HG02840 (cell line): Measurements from ENCODE around the gene STRIP2.
"Not testable (repeated sequence)": the region's sequence is repeated elsewhere in the genome, so short reads cannot be mapped to it uniquely, and the experiment has no call there.

Experiments
- ATAC-seq: cut with Tn5 transposase; IDR thresholded peaks from one replicate; pipeline ENCODE4 v1.9.1; 2021; ENCODE audit warnings: mild to moderate bottlenecking, moderate library complexity, moderate number of reproducible peaks; ENCODE audit not compliant: unreplicated experiment, low FRiP score

The STRIP2 gene

DNA sequence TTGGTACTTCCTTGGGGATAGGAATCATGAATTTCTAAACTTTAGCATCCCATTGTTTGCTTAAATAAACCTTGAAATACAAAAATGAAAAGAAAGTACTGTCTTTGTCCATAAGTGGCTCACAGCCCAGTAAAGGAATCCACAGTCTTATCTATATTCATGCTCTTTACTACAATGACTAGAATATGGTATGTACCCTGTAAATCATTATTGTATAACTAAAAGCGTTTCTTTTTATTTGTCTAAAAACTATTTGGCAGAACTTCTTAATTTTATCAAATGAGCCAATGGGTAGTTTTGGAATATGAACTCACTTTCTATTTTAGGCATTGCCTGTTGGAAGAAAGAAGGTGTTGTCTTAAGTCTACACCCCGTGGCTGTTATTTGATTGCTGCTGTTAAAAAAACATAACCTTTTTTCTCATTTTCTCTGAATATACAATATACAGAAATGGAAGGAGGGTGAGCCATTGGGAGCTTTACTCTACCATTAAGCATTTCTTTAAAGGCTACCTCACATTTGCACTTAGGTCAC is 12.4 kb upstream of the STRIP2 start:
- no peak for ATAC-seq

DNA sequence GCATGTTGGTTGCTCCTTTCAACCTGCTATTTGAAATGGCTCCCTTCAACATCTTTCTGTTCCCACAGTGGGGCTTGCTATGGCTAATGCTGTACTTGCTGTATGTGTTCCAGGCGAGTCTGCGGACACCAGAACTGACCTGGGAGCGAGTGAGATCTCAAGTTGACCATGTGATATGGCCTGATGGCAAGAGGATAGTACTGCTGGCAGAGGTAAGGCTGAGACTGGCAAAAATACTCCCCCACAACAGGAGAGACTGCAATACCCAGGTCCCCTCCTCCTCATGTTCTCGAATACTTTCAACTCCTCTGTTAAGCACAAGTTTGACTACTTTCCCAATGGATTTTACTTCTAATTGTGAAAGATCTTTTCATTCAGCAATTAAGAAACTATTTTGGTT is 11.5 kb upstream of the STRIP2 start:
- no peak for ATAC-seq

DNA sequence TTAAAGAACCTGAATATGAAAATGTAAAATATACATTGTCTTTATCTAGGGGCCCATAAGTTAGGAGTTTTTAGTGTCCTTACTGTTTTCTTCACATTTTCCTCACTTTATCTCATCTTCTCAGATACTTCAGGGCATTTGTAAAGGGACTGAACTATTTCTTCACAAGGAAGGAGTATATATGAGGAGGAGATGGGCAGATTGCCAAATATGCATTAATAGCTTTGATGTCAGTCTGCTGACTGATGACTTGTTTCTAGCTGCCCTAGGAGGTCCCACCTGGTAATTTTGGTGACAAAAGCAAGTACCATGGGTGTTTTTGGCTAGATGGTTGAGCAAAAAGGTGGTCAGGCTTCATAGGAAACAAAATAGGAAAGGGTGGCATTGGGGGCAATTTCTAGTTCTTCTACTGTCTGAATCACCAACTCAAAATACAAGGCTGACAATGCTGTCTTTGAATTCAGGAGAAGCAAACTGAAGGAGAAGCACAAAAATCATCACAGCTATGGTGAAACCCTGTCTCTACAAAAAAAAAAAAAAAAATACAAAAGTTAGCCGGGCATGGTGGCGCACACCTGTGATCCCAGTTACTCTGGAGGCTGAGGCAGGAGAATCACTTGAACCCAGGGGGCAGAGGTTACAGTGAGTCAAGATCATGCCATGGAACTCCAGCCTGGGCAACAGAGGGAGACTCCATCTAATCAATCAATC is 10.4 kb upstream of the STRIP2 start:
- ATAC-seq = no peak

DNA sequence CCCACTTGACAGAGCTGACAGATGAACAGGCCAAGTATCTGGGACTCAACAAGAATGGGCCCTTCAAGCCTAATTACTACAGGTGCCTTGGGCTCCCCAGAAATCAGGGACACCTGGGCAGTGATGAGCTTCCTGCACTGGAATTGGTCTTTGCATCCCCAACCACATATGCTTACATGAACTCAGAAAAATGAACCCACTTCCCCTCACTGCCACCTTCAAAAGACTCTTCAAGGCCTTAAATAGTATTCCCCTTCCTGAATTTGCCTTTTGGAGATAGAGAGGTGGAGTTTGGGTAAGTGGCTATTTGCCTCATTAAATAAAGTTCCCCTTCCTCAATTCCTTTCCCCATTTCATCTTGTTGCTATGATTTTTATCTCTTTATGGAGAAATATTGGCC is 7.8 kb upstream of the STRIP2 start:
- no peak for ATAC-seq

DNA sequence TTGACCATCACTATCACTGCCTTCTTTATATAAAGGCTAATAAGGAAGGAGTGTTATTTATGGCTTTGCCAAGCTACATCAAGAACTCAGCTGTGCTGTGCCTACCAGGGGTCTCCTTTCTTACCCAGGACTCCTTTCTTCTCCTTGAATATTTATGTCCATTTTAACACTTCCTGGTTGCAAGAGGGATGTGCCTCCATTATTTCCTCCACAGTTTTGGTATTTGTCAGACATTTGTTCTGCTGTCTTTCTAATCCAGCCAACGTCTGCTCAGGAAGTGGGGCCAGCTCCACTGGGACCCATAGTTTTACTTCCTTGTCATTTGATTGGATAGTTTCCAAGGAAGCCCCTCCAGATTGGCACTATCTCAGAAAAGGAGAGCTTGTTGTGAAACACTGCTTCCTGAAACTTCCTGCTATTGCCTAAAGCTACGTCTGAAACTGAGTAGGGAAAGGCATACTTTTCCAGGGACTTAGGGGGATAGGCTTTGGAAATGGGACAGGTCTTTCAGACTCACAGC is 6.6 kb upstream of the STRIP2 start:
- ATAC-seq = no peak

DNA sequence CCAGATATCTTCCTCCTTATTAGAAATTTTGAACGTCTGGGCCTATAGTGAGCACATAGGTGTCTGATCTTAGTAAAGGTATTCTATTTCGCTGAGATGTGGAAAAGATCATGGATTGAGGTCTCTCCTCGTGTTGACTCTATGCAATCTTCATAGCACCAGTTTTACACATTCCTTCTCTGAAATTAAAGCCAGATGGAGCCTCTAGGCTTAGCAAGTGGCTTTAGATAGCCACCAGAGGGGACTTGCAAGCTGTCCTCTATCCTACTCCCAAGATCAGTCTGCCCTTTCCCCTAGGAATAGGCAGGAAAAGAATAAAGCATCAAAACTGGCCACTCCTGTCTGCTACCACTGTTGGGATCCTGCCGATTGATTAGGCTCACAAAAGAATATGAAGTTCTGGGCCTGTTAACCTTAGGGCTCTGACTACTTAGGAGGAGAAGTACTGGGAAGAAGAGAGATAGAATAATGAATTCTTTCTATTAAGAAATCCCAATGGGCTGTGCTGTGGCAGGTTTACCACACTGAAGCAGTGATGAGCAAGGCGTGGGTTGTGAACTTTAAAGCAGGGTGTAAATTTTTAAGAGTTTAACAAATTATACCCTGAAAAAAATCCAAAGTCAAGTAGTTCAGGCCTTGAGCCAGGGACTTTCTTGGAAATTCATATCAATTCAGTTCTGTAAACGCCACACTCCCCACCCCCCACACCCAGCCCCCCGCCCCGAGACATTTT is 2.2 kb upstream of the STRIP2 start:
- ATAC-seq = no peak

DNA sequence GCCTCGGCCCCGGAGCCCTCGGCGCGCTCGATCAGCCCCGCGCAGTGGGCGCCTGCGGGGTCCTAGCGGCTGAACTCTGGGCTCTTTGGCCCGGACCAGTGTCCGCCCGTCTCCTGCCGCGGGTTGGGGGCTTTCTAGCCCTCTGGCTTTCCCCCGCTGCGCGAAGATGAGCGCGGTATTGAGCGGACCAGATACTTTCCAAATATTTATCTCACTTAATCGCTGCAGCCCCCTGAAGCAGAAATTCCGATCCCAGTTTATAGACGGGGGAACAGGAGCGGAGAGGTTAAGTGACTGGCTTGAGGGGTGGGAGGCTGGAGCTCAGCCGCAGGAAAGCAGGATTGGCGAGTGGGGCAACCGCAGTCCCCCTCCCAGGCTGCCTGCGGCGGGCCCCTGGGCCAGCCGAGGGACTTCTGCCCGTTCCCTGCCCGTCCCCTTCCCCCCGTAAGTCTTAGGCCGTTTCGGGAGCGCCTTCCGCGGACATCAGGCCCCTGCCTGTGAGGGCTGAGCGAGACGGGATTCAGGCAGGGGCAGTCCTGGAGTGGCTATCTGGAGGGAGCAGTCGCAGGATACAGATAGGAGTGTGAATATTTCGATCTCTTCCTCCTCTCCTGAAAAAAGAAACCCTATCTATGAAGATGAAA is 565 bp downstream of the STRIP2 start:
- ATAC-seq = no peak

DNA sequence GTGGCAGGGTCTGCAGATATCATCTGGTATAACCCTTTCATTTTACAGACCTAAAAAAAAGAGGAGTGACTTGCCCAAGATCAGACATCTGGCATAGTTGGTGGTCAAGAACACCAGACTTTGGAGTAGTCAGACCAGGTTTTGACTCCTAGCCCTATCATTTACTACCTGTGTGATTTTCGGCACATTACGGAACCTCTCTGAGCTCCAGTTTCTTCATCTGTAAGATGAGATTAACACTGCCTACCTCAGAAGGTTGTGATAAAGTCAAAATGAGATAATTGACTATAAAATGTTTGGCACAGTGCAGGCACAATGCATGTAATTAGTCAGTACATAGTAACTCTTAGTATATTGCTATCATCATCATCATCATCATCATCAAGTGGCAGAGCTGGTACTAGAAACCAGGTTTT is 1.2 kb downstream of the STRIP2 start:
- no peak for ATAC-seq

DNA sequence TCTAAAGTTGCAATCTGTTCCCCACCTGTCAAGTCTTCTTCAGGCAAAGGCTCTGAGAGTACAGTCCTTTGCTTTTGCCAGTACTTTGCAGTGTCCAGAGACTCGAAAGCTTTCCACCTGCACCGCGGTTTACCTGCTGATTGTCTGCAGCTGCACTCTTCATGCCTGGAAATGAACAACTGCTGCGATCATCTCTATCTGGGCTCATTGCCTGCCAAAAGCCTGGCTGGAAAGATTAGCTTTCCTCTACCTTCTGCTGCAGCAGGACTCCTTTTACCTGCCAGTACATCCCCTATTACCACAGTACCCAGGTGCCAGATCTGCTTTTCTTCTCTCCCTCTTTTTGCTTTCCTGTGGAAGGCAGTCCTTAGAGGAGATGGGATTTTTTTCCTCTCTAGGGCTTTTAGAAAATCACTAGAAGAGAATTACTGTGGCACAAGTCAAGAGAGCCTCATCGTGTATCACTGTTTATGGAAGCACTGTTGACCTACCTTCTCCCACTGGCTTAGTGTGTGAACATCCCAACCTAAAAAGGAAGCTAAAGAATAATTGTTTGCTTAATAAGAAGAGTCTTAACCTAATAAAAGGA is 2.2 kb downstream of the STRIP2 start:
- ATAC-seq = no peak

DNA sequence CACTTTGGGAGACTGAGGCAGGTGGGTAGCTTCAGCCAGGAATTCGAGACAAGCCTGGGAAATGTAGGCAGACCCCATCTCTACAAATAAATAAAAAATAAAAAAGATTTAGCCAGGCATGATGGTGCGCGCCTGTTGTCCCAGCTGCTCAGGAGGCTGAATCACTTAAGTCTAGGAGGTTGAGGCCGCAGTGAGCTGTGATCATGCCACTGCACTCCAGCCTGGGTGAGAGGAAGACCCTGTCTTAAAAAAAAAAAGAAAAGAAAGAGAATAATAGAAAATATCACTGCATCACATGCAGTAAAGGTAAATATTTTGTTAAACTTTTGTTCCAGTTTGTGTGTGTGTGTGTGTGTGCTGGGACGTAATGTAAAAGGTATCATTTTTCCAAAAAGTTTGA is 3.0 kb downstream of the STRIP2 start:
- ATAC-seq = no peak

DNA sequence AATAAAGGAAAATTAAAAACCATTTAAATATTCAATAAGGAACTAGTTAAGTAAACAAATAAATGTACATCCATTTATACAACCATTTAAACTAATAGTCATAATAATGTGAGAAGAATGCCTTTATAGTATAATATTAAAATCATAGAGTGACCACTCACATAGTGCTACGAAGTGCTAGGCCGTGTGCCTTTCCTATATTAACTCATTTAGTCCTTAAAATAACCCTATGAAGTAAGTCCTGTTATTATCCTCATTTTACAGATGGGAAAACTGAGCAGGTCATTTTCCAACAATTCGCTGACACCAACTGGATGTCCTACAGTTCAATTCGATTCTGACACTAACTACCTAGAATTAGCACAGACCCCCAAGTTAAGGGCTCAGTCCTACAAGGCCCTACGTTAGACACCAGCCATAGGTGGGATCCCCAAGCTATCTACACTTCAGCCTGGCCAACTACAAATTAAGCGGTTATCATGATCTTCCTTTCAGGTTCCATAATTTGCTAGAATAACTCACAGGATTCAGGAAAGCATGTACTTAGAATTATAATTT is 4.1 kb downstream of the STRIP2 start:
- no peak for ATAC-seq

DNA sequence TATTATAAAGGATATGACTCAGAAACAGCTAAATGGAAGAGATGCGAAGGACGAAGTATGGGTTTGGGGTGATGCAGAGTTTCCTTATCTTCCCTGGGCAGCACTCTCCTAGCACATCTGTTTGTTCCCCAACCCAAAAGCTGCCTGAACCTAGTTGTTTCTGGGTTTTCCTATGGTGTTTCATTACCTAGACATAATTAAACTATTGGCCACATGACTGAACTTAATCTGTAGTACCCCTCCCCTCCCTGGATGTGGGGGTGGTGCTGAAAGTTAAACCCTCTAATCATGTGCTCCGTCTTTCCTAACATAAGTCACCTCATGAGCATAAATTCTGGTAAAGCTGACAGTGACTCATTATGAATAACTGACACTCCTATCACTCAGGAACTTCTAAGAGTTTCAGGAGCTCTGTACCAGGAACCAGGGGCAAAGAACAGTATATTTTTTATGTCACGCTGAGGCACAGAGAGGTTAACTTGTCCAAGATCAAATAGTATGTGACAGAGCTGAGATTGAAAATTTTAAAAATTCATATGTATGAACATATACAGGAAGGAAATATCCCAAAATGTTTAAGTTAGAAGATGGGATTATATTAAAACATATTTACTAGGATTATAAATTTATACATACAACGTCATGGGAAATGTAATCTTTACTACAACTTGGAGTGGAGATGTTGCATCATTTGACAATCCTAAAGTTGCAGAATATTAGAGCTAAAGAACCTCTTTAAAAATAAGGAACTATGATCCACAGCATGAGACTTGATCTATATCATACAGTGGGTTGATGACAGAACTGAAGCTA is 4.8 kb downstream of the STRIP2 start:
- ATAC-seq = no peak

DNA sequence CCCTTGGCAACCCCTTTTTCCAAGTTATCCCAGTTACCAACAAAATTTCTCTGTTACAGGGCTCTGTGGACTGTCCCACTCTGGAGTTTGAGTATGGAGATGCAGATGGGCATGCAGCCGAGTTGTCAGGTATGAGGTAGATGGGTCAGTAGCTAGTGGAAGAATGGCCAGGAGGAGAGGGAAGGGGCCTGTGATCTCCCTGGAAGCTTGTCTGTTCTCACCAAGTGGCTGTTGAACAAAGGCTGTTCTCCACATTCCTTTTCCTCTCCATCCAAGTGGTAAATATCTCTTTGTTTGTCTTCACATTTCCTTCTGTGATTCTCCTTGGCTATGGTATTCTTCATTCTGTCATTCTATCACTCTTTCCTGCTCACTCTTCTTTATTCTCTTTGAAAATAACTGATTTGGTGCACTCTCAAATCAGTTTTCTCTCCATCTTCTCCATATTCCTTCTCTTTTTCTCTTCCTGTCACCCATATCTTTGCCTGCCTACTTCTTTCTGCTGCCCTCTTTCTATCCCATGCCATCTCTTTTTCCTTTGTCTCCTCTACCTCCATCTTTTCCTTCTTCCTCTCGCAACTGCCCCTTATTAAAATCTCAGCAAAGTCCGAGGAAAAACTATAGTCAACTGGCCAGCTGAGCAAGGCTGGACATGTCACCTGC is 5.9 kb downstream of the STRIP2 start:
- no peak for ATAC-seq

DNA sequence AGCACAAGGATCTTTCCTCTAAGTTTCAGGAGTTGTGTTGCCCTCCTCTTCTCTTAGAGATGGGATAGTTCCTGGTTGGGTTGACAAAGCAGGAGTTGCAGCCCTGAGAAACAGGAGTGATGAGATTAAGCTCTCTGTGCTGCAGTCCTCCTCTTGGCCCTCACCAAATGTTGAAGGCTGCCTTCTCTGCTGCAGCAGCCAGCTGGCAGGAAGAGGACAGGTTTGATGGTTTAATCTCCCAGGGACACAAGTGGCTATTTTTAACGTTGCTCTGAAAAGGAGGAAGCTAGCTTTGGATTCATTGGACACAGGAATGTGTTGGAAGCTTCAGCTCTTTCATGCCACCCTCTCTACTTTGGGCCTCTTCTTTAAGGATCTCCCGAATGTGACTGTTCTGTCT is 9.4 kb downstream of the STRIP2 start:
- ATAC-seq = no peak

DNA sequence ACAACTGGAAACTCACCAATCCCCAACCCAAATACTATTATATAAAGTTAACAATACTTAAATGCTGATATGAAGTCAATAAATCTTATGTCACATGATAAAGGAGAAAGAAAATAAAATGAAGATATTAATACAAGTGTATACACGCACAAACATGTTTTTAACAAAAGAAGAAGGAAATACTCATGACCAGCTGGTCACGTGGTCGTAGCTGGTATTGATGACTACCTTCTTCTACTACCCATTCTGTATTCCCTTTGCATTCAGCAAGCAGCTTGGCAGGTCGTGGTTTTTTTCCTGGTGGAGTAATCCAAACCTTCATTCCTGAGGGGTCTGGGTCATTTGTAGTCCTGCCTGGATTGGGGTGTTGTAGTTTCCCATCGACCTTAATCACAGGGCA is 10.5 kb downstream of the STRIP2 start:
- ATAC-seq = not testable (repeated sequence)

DNA sequence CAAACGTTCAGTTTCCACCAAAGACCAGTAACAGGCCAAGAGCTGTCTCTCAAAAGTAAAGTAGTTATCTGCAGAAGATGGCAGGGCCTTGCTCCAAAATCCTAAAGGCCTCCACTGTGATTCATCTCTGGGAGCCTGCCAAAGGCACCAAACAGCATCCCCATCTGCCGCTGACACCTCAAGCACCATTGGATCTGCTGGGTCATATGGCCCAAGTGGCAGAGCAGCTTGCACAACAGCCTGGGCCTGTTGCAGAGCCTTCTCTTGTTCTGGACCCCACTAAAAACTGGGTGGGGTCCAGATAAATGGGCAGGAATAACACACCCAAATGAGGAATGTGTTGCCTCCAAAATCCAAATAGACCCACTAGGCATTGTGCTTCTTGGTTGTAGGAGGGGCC is 12.7 kb downstream of the STRIP2 start:
- not testable (repeated sequence) for ATAC-seq

DNA sequence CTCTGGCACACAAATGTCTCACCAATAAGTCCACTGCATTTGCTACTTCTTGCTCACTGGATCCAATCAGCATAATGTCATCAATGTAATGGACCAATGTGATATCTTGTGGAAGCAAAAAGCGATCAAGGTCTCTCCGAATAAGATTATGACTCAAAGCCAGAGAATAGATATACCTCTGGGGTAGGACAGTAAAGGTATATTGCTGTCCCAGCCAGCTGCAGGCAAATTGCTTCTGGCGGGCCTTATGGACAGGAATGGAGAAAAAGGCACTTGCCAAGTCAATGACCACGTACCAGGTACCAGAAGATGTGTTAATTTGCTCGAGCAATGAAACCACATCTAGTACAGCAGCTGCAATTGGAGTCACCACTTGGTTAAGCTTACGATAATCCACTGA is 13.2 kb downstream of the STRIP2 start:
- ATAC-seq = not testable (repeated sequence)

DNA sequence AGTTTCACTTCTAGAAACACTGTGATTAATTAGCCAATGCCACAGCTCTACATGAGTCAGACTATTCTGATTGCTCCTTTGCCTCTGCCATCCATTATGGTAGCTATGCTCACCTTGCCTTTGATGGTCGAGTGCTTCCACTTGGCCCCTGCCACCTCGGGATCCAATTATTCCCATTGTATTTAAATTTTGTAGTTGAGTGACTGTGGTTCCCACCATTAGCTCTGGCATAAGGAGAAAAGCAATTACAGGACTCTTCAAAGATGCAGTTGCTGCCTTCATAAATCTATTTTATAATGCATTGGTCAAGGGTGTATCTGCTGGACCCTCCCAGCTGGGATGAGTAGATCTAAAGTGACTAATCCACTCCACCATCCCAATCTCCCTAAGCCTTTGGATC is 14.4 kb downstream of the STRIP2 start:
- ATAC-seq = not testable (repeated sequence)

DNA sequence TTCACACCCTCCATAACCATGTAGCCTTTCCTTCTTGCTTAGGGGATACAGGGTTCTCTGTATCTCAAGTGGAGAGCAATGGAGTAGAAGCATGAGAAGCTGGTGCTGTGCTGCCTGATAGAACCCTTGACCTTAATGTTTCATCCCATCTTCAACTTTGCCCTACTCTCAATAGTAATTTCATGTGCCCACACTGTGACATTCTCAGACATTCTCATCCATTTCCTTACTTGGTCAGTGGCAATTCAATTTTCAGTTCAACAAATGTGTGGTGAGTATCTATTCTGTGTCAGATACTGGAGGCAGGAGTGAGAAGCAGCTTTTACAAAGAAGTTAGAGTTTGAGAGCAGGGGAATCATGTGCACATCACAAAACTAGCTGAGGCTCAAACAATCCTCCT is 16.1 kb downstream of the STRIP2 start:
- no peak for ATAC-seq
